AG04450 (cell line): ENCODE measurements around the gene MICB. TPM values are rescaled to one million over a fixed set of nuclear protein-coding genes. Genes with fewer than 3 reads are reported as not detected.
A peak's percentile ranks its signal among the peaks of the same experiment; 100 is the strongest.

Source experiments
- CTCF ChIA-PET: fragments of 300-600, 350-600 bp; formaldehyde crosslinking; extraction: SDS; loops from one replicate; lab custom pipeline; 2022; ENCODE audit warnings: antibody characterized with exemption, inconsistent platforms; lab: Charles Lee
- POLR2A ChIA-PET: fragments of 350-600 bp; formaldehyde crosslinking; extraction: SDS; loops from one replicate; lab custom pipeline; 2021; ENCODE audit warnings: antibody characterized with exemption, inconsistent platforms; lab: Yijun Ruan, JAX
- DNase-seq: peaks from one replicate; pipeline ENCODE4 v3.0.0-alpha.2; 2011; ENCODE audit warnings: low read depth, low spot score
- H3K27ac ChIP-seq: one replicate; pipeline ENCODE4 v1.5.1; 2012; ENCODE audit warnings: low read depth, low read length, control low read depth
- H3K27me3 ChIP-seq: one replicate; pipeline ENCODE4 v1.6.0; 2012; ENCODE audit warnings: low read length; ENCODE audit not compliant: control insufficient read depth, insufficient read depth
- H3K4me3 ChIP-seq: 2 replicates; pipeline ENCODE4 v1.5.1; 2011; ENCODE audit warnings: mild to moderate bottlenecking, low read depth, low read length, control low read depth
- H3K9me3 ChIP-seq: 2 replicates; pipeline ENCODE4 v1.5.1; 2012; ENCODE audit warnings: low read length; ENCODE audit not compliant: control insufficient read depth, insufficient read depth
- polyA plus RNA-seq: library from polyadenylated mRNA; depleted of rRNA; stranded (reverse); fragments of >200 nt; gene quantifications from 2 replicates; pipeline ENCODE4 v1.2.3, GENCODE V29; 2011
- TF ChIP-seq, protein P1 (sequence below): IDR thresholded peaks from 2 replicates; pipeline ENCODE4 v1.5.1; 2011; ENCODE audit warnings: low read depth, low read length, control low read depth, inconsistent platforms

MICB gene
- polyA plus RNA-seq, 1 experiment = 17.9 TPM

DNA sequence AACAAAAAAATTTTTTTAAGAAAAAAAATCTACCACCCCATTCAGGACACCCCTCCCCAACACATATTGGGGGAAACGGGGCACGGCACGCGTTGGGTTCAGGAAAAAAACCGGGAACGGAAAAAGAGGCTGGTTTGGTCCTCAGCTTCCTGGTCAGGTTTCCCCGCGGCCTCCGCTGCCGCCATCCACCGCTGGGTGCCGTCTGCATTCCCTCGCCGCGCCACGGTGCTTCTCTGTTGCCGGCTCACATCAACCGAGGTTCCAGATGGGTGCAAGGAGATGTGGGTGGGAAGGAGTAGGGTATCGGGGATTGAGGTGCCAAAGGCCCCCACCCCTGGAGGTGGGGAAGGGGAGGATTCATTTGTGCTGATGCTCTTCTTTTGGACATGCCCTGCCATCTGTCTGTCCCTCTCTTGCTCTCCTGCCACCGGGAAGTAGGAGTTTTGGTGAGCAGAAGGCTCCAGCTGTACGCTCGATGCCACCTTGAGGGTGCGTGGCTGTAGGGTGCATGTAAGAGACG lies 36.6 kb downstream of the MICB start:
- Histone ChIP-seq H3K27ac (no peak overlapping the region), H3K4me3 (no peak overlapping the region), H3K27me3 (no peaks in the 10 kb centered on the region), H3K9me3 (no peaks in the 10 kb centered on the region)
- TF ChIP-seq, protein P1, sequence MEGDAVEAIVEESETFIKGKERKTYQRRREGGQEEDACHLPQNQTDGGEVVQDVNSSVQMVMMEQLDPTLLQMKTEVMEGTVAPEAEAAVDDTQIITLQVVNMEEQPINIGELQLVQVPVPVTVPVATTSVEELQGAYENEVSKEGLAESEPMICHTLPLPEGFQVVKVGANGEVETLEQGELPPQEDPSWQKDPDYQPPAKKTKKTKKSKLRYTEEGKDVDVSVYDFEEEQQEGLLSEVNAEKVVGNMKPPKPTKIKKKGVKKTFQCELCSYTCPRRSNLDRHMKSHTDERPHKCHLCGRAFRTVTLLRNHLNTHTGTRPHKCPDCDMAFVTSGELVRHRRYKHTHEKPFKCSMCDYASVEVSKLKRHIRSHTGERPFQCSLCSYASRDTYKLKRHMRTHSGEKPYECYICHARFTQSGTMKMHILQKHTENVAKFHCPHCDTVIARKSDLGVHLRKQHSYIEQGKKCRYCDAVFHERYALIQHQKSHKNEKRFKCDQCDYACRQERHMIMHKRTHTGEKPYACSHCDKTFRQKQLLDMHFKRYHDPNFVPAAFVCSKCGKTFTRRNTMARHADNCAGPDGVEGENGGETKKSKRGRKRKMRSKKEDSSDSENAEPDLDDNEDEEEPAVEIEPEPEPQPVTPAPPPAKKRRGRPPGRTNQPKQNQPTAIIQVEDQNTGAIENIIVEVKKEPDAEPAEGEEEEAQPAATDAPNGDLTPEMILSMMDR = no peak
- POLR2A ChIA-PET = no interaction called here
- no peak for DNase-seq
- CTCF ChIA-PET = interaction anchor here (1.2 kb wide), 1 partner anchor 41 kb away, joined by 3 read pairs; no protein-coding TSS in a partner anchor

DNA sequence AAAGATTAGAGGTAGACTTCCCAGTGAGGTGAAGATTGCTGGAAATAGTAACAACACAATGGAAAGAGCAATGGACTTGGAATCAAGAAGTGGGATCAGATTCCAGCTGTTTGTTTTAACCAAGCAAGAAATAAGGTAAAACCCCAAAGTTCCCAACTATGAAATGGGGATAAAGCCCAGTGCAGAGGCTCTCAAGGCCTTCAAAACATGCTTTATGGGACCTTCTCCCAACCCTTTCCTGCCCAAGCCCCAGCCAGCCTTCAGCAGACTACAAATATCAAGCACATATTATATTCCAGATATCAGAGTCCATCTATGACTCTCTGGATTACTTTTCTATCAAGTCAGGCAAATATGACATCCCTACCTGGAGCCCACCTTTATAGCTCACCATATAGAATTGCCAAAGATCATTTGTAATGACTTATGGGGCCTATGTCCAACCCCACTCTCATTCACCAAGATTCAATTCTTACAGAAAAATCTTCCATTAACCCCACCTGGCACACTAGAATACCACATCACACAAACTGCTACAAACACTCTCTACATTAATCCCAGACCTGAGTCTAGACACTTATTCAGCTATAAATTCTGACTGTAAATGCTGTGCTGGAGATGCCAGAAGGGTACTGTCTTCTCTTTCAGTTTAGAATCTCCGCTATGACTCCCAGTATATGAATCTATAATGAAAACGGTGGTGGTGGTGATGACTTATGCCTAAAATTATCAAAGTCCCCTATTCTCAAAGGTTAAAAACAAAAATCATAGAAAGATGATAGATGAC lies 37.8 kb downstream of the MICB start:
- no peak overlapping the region for H3K27ac ChIP-seq
- ChIA-PET CTCF (interaction anchor here (0.5 kb wide), 1 partner anchor 261 kb away, joined by 4 read pairs; no protein-coding TSS in a partner anchor), POLR2A (interaction anchor here (1.4 kb wide), 1 partner anchor 41 kb away, joined by 4 read pairs; no protein-coding TSS in a partner anchor)
- H3K27me3 ChIP-seq = no peaks in the 10 kb centered on the region
- H3K4me3 ChIP-seq = no peak overlapping the region
- DNase-seq = no peak
- H3K9me3 ChIP-seq = no peaks in the 10 kb centered on the region
- TF ChIP-seq, protein P1 = no peak

DNA sequence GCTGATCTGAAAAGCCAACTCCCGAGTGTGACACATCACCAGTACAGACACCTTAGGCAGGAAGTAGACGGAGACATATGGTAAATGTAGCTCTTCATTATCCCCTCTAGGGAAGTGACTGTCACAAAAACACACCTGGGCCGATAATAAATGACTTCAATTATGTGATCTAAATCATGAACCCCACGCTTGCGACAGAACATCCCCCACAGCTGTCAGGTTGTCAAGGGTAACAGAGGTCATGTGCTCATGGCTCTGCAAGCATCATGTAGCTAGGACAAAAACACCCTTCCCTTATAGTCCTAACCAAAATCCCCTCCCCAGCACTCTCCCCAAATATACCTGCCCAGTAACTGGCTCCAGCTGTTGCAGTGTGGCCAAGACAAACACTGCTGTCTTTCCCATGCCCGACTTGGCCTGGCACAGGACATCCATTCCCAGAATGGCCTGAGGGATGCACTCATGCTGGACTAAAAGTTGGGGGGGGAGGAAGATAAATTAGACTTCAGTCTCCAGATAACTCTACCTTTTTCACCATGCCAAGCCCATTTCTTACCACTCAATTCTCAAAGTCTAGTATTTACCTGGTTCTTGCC lies 41.0 kb downstream of the MICB start:
- DNase-seq = no peak
- Histone ChIP-seq H3K4me3 (peak overlapping the region; percentile 92), H3K9me3 (no peaks in the 10 kb centered on the region), H3K27ac (no peak overlapping the region), H3K27me3 (no peaks in the 10 kb centered on the region)
- TF ChIP-seq, protein P1 = no peak
- POLR2A ChIA-PET = interaction anchor here (0.6 to 0.7 kb wide), 2 partner anchors 16 to 46 kb away, joined by 3 read pairs; no protein-coding TSS in a partner anchor
- CTCF ChIA-PET = interaction anchor here (1.5 to 14.1 kb wide), 3 partner anchors 11 to 59 kb away, joined by 3 to 388 read pairs (median 4); partner anchors contain the start of genes MCCD1 and NCR3

DNA sequence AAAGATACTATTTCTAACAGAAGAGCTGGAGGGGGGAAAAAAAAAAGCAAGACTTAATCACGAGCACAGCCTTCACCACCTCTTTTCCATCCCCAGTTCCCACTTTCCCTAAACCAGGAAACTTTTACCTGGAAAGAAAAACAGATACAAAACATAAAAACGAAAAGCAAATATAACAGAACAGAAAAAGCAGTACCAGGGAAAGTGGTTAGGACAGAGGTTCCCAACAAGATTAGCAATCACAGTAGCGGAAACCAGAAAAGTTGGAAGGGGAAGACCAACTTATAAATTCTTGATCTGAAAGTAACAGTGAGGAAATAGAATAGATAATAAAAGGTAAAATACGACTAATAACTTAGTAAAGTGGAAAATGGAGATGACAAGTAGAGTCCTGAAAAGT lies 42.7 kb downstream of the MICB start:
- CTCF ChIA-PET = interaction anchor here (0.6 to 14.1 kb wide), 5 partner anchors 24 to 120 kb away, joined by 4 to 388 read pairs (median 6); partner anchors contain the start of genes C6orf47 and NCR3
- TF ChIP-seq, protein P1 = no peak
- POLR2A ChIA-PET = interaction anchor here (0.5 to 2.2 kb wide), 5 partner anchors 9 to 79 kb away, joined by 3 to 12 read pairs (median 4); partner anchors contain the start of gene MCCD1
- peak overlapping the region; percentile 92 for H3K4me3 ChIP-seq
- DNase-seq = no peak
- no peak overlapping the region for H3K27ac ChIP-seq
- H3K27me3 ChIP-seq = no peaks in the 10 kb centered on the region
- H3K9me3 ChIP-seq = no peaks in the 10 kb centered on the region
